ENCODE results near the gene C17orf100. TPM values are rescaled to one million over a fixed set of nuclear protein-coding genes. Genes with fewer than 3 reads are reported as not detected.

Gene C17orf100
- total RNA-seq, 6 experiments from 2014 or later: 1.0 to 1.7 (median 1.3) TPM

DNA sequence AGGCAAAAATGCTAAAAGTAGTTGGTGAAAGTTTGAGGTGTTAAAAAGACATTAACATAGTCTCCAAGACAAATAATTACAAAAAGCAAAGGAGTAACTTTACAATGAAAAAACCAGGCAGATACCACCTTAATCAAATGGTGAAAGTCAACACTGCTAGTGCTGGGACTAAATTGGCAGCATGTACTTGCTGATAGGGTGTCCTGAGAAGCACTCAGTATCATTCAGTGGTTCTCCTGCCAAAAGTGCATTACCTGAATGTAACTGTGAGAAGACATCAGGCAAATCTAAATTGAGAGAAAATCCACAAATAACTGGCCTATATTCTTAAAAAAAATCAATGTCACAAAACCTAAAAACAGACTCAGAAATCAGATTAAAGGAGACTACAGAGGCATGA lies 19.0 kb upstream of the C17orf100 start:
- H3K4me3 Mint-ChIP-seq: no peak overlapping the region
- TF ChIP-seq, protein P1, sequence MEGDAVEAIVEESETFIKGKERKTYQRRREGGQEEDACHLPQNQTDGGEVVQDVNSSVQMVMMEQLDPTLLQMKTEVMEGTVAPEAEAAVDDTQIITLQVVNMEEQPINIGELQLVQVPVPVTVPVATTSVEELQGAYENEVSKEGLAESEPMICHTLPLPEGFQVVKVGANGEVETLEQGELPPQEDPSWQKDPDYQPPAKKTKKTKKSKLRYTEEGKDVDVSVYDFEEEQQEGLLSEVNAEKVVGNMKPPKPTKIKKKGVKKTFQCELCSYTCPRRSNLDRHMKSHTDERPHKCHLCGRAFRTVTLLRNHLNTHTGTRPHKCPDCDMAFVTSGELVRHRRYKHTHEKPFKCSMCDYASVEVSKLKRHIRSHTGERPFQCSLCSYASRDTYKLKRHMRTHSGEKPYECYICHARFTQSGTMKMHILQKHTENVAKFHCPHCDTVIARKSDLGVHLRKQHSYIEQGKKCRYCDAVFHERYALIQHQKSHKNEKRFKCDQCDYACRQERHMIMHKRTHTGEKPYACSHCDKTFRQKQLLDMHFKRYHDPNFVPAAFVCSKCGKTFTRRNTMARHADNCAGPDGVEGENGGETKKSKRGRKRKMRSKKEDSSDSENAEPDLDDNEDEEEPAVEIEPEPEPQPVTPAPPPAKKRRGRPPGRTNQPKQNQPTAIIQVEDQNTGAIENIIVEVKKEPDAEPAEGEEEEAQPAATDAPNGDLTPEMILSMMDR (IDR thresholded peaks at IDR 0.05): no peak
- H3K27ac Mint-ChIP-seq: no peak overlapping the region
- no peaks in the 10 kb centered on the region; the same call in 1 of the 2 replicates for H3K27me3 Mint-ChIP-seq (ENCODE audit: insufficient read depth)
- H3K4me1 Mint-ChIP-seq (ENCODE audit: low read depth): peaks cover 9% of the 10 kb centered on the region
- no peaks in the 10 kb centered on the region for H3K9me3 Mint-ChIP-seq
- H3K36me3 Mint-ChIP-seq (ENCODE audit: low read depth): peaks cover 57% of the 10 kb centered on the region
- DNase-seq: no peak

DNA sequence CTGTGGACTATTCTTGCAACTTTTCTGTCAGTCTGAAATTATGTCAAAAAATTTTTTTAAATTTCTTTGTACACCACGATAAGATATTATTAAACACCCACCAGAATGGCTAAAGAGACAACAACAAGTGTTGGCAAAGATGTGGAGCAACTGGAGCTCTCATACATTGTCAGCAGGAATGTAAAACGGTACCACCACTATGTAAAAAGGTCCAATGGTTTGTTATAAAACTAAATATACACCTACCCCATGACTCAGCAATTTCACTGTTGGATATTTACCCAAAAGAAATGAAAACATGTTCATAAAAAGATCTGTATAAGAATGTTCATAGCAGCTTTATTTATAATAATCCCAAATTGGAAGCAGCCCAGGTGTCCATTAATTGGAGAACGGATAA lies 18.3 kb upstream of the C17orf100 start:
- Mint-ChIP-seq H3K27me3 (ENCODE audit: insufficient read depth) (no peaks in the 10 kb centered on the region; the same call in 1 of the 2 replicates), H3K4me3 (no peak overlapping the region), H3K4me1 (ENCODE audit: low read depth) (peaks cover 1% of the 10 kb centered on the region)

DNA sequence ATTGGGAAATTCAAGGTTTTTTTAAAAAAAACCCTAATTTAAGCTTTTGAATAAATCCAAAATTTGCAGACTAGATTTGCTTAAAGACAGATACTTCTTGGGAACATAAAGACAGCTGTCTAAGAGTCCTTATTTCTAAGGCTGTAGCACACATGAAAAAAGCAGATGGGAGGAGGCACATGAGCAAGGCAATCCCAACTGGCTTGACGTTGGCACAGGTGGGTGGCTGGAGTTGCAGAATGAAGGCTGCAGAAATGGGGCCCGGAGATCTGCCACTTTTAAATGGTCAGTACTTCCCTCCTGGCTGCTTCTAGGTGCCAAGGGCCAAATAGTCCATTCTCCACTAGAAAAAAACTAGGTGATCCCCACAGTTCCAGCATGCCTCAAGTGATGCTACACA lies 15.5 kb upstream of the C17orf100 start:
- peaks cover 10% of the 10 kb centered on the region for H3K4me1 Mint-ChIP-seq (ENCODE audit: low read depth)
- H3K36me3 Mint-ChIP-seq (ENCODE audit: low read depth): peaks cover 36% of the 10 kb centered on the region
- TF ChIP-seq, protein P1 (IDR thresholded peaks at IDR 0.05): no peak
- no peak overlapping the region for H3K4me3 Mint-ChIP-seq
- H3K27ac Mint-ChIP-seq: no peak overlapping the region
- peaks cover 5% of the 10 kb centered on the region for H3K27me3 Mint-ChIP-seq (ENCODE audit: insufficient read depth)
- no peak for DNase-seq
- no peaks in the 10 kb centered on the region for H3K9me3 Mint-ChIP-seq

More for the DNA sequence above, 18.3 kb upstream of the C17orf100 start:
- Mint-ChIP-seq H3K27ac (no peak overlapping the region; the same call in 1 of the 2 replicates), H3K9me3 (no peaks in the 10 kb centered on the region), H3K36me3 (ENCODE audit: low read depth) (peaks cover 51% of the 10 kb centered on the region)
- no peak for DNase-seq
- TF ChIP-seq, protein P1 (IDR thresholded peaks at IDR 0.05): no peak

DNA sequence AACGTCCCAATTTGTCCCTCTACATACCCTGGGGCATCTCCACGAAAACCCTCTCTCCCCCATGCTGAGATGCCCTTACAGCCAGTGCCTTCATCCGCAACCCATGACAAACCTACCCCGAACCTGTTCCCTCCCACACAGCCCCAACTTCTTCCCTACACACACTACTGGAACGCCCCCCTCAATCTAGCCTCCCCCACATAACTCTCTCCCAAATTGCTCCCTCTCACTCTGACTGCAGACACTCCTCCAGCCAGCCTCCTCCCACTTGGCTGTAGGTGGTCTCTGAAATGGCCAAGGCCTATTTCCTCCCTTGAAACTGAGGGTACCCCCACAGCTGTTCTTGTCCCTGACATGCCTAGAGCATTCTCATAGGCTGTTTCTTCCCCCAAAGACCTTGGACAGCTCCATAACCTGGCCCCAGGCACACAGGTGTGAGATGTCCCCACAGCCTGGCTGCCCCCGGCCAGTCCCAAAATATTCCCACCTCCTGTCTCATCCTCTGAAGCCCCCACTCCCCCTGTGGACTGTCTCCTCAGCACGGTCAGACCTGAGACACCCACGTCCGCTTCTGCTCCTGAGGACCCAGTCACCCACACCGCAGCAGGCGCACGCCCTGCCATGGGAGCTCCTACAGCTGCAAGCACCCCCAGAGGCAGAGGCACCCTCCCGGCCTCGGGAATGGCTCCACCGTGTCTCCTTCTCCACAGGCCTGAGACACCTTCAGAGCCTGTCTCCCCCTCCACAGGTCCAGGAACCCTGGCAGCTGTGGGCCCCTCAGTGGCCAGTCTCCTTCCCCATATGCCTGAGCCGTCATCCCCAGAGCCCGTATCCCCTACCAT lies 14.7 kb upstream of the C17orf100 start:
- DNase-seq: no peak
- Mint-ChIP-seq H3K4me3 (no peak overlapping the region), H3K9me3 (no peaks in the 10 kb centered on the region), H3K27me3 (ENCODE audit: insufficient read depth) (peaks cover 6% of the 10 kb centered on the region), H3K4me1 (ENCODE audit: low read depth) (peaks cover 16% of the 10 kb centered on the region), H3K36me3 (ENCODE audit: low read depth) (peaks cover 31% of the 10 kb centered on the region), H3K27ac (no peak overlapping the region; the same call in 1 of the 2 replicates)
- TF ChIP-seq, protein P1 (IDR thresholded peaks at IDR 0.05): no peak

DNA sequence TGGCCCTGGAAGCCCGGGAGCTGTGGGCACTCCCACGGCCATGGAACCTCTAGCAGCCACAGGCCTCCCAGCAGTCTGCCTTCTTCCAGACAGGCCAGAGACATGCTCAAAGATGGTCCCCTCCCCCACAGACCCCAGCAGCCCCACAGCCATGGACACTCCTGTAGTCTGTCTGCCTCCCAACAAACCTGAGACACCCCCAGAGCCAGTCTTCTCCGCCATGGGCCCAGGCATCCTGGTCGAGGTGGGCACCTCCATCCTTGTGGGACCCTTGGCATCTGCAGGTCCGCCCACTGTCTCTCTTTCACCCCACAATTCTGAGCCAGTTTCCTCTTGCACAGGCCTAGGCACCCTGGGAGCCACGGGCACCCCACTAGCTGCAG lies 14.1 kb upstream of the C17orf100 start:
- no peak overlapping the region for H3K4me3 Mint-ChIP-seq
- peaks cover 8% of the 10 kb centered on the region for H3K27me3 Mint-ChIP-seq (ENCODE audit: insufficient read depth)
- no peaks in the 10 kb centered on the region for H3K9me3 Mint-ChIP-seq
- H3K36me3 Mint-ChIP-seq (ENCODE audit: low read depth): peaks cover 32% of the 10 kb centered on the region
- H3K27ac Mint-ChIP-seq: no peak overlapping the region; the same call in 1 of the 2 replicates
- TF ChIP-seq, protein P1 (IDR thresholded peaks at IDR 0.05): no peak
- peaks cover 22% of the 10 kb centered on the region for H3K4me1 Mint-ChIP-seq (ENCODE audit: low read depth)
- no peak for DNase-seq
